Skeletal muscle cell (primary cell): Measurements from ENCODE around the gene GPI.
"Not testable (repeated sequence)": the region's sequence is repeated elsewhere in the genome, so short reads cannot be mapped to it uniquely, and the experiment has no call there.

ENCODE experiments used
- DNase-seq: peaks from one replicate; pipeline ENCODE4 v3.0.0-alpha.2; 2010; ENCODE audit warnings: low read depth
- H3K4me3 ChIP-seq: 2 replicates; pipeline ENCODE4 v1.5.1; 2011; ENCODE audit warnings: low read depth, mild to moderate bottlenecking, control low read depth, low read length, moderate library complexity

The GPI gene

GRCh38 chr19:34364830-34365462 is at the start of gene GPI:
TSS of gene GPI (plus strand) at chr19:34365196. CDS start at chr19:34365267, 71 bp downstream.
- DNase-seq = no peak
- H3K4me3 ChIP-seq = peak within 1 kb of the TSS; percentile 90

- no peak for DNase-seq
- no peak overlapping the region for H3K4me3 ChIP-seq
Measured at GRCh38 chr19:34316247-34316646, 48.7 kb upstream of the GPI start.

- no peak overlapping the region for H3K4me3 ChIP-seq
- DNase-seq = no peak
Measured at GRCh38 chr19:34316741-34317301, 48.2 kb upstream of the GPI start.

GRCh38 chr19:34317311-34317927 is 47.6 kb upstream of the GPI start:
- no peak overlapping the region for H3K4me3 ChIP-seq
- no peak for DNase-seq

- no peak for DNase-seq
- no peak overlapping the region for H3K4me3 ChIP-seq
Measured at GRCh38 chr19:34319230-34319585, 45.8 kb upstream of the GPI start.

GRCh38 chr19:34319785-34320184 is 45.2 kb upstream of the GPI start:
- no peak for DNase-seq
- no peak overlapping the region for H3K4me3 ChIP-seq

- no peak overlapping the region for H3K4me3 ChIP-seq
Measured at GRCh38 chr19:34320277-34320676, 44.7 kb upstream of the GPI start.

GRCh38 chr19:34321735-34322134 is 43.3 kb upstream of the GPI start:
- no peak for DNase-seq
- H3K4me3 ChIP-seq = no peak overlapping the region

More at GRCh38 chr19:34320277-34320676, 44.7 kb upstream of the GPI start:
- no peak for DNase-seq

GRCh38 chr19:34323433-34324204 is 41.4 kb upstream of the GPI start:
- DNase-seq = no peak
- no peak overlapping the region for H3K4me3 ChIP-seq

GRCh38 chr19:34324320-34324719 is 40.7 kb upstream of the GPI start:
- no peak overlapping the region for H3K4me3 ChIP-seq
- DNase-seq = no peak

GRCh38 chr19:34325181-34325580 is 39.8 kb upstream of the GPI start:
- no peak overlapping the region for H3K4me3 ChIP-seq
- DNase-seq = no peak

GRCh38 chr19:34325981-34326787 is 38.8 kb upstream of the GPI start:
- no peak for DNase-seq
- H3K4me3 ChIP-seq = no peak overlapping the region

GRCh38 chr19:34327851-34328250 is 37.1 kb upstream of the GPI start:
- DNase-seq = no peak
- H3K4me3 ChIP-seq = no peak overlapping the region

GRCh38 chr19:34328982-34329381 is 36.0 kb upstream of the GPI start:
- DNase-seq = no peak
- H3K4me3 ChIP-seq = no peak overlapping the region

- H3K4me3 ChIP-seq = no peak overlapping the region
- no peak for DNase-seq
Measured at GRCh38 chr19:34330116-34330515, 34.9 kb upstream of the GPI start.

- not testable (repeated sequence) for H3K4me3 ChIP-seq, DNase-seq
Measured at GRCh38 chr19:34330596-34330995, 34.4 kb upstream of the GPI start.

GRCh38 chr19:34331596-34331995 is 33.4 kb upstream of the GPI start:
- H3K4me3 ChIP-seq, DNase-seq: not testable (repeated sequence)

- no peak for DNase-seq
Measured at GRCh38 chr19:34332027-34332760, 32.8 kb upstream of the GPI start.

GRCh38 chr19:34335914-34336313 is 29.1 kb upstream of the GPI start:
- H3K4me3 ChIP-seq = no peak overlapping the region
- DNase-seq = no peak

More at GRCh38 chr19:34332027-34332760, 32.8 kb upstream of the GPI start:
- H3K4me3 ChIP-seq = no peak overlapping the region
